ENCODE measurements around the gene SESN1. TPM values are rescaled to one million over a fixed set of nuclear protein-coding genes. Genes with fewer than 3 reads are reported as not detected.

SESN1 gene
- total and polyA plus RNA-seq, 2 donors (not counting 1 experiment from before 2014, with no cell fraction given) = 16.2 to 28.6 TPM

DNA sequence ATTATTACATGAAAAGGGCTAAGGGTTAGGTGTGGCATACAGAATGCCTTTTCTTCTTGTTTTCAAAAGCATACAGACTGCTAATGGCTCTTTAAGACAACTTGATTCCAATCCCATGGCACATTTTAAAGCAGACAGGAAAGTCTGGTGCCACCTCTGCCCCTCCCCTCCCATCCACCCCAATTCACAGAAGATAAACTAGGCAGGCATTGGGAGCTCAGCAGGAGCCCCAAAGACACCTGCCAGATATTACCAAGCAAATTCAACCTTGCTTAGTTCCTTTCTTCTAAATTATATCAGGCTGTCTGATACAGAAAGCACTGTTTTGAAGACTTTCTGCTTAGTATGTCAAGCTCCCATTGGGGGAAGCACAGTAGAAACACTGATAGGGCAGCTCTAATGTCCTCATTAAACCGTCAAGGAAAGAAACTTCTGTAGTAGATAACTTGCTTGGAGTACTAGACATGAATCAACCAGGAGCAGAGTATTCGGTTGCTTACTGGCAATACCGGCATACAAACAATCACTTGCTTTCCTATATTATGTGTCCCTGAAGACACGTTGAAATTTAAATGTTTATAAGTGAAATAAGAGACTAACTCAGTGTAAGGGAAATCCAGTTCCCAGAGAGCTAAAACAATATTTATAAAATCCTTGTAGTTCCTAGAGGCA lies 13.0 kb downstream of the SESN1 start:
- H3K4me3 Mint-ChIP-seq = no peak overlapping the region
- Histone ChIP-seq H3K27me3 (replicated peaks in 1 of 4; ENCODE audit: control extremely low read depth in 1 of 4, control insufficient read depth in 3 of 4, insufficient read depth in 4 of 4, low read length in 3 of 4) (no peaks in the 10 kb centered on the region), H2AFZ (ENCODE audit: insufficient read depth, low read depth, low read length, poor library complexity, severe bottlenecking) (no peak overlapping the region), H3K27ac (ENCODE audit: low read length in 2 of 2) (no peak overlapping the region), H3K4me2 (replicated peaks; ENCODE audit: low read depth, low read length, poor library complexity, severe bottlenecking) (no peak overlapping the region), H3K9ac (ENCODE audit: low read length) (no peak overlapping the region), H3K4me1 (ENCODE audit: control insufficient read depth in 2 of 2, insufficient read depth in 2 of 2, low read length in 2 of 2) (no peaks in the 10 kb centered on the region), H4K20me1 (ENCODE audit: control insufficient read depth, insufficient read depth, low read length, poor library complexity, severe bottlenecking) (no peaks in the 10 kb centered on the region), H3K79me2 (ENCODE audit: control insufficient read depth, insufficient read depth, low read length) (peaks cover 7% of the 10 kb centered on the region), H3K36me3 (replicated peaks in 1 of 2; ENCODE audit: control extremely low read depth in 1 of 2, control insufficient read depth in 1 of 2, extremely low read depth in 1 of 2, insufficient read depth in 2 of 2, low read length in 1 of 2) (no peaks in the 10 kb centered on the region), H3K9me3 (ENCODE audit: control extremely low read depth in 1 of 3, control insufficient read depth in 2 of 3, insufficient read depth in 1 of 3, low read length in 2 of 3) (no peaks in the 10 kb centered on the region), H3K4me3 (ENCODE audit: control extremely low read depth in 1 of 5, extremely low read depth in 1 of 5, insufficient read depth in 1 of 5, low read depth in 2 of 5, low read length in 4 of 5) (no peak overlapping the region)
- ChIA-PET CTCF (interaction anchor here (1.7 kb wide), 1 partner anchor 8 kb away, joined by 8 read pairs; no protein-coding TSS in a partner anchor), POLR2A (interaction anchor here (0.7 kb wide), 1 partner anchor 1435 kb away, joined by 3 read pairs; no protein-coding TSS in a partner anchor)
- 83% methylated on average over 1 of the region's 4 CpGs for WGBS (ENCODE audit: insufficient coverage)
- no peaks in the 10 kb centered on the region for H3K27me3 Mint-ChIP-seq
- DNase-seq (no peak), ATAC-seq (ENCODE audit: low read depth) (no peak)
- peaks cover 3% of the 10 kb centered on the region for H3K4me1 Mint-ChIP-seq
- intact Hi-C loops (cut with micrococcal nuclease) = no loop called here
- no peaks in the 10 kb centered on the region for H3K9me3 Mint-ChIP-seq (ENCODE audit: insufficient read depth)
- H3K27ac Mint-ChIP-seq = no peak overlapping the region
- TF ChIP-seq CTCF (IDR thresholded peaks at IDR 0.05) = no peak
- TF ChIP-seq EZH2 (IDR thresholded peaks at IDR 0.05; ENCODE audit: borderline replicate concordance, insufficient read depth, low read depth, low read length, poor library complexity, severe bottlenecking) = no peak

DNA sequence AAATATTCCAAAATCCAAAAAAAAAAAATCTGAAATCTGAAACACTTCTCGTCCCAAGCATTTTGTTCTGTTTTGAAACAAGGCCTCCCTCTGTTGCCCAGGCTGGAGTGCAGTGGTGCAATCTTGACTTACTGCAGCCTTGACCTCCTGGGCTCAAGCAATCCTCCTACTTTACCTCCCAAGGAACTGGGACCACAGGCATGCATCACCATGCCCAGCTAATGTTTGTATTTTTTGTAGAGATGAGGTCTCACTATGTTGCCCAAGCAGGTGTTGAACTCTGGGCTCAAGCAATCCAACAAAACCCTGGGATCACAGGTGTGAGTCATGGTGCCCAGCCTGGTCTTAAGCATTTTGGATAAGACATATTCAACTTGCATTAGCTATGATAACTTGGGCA lies 13.6 kb downstream of the SESN1 start:
- H3K27me3 ChIP-seq (replicated peaks in 1 of 4; ENCODE audit: control extremely low read depth in 1 of 4, control insufficient read depth in 3 of 4, insufficient read depth in 4 of 4, low read length in 3 of 4) = no peaks in the 10 kb centered on the region
- Mint-ChIP-seq H3K9me3 (ENCODE audit: insufficient read depth) (no peaks in the 10 kb centered on the region), H3K27me3 (no peaks in the 10 kb centered on the region), H3K4me3 (no peak overlapping the region), H3K27ac (no peak overlapping the region), H3K4me1 (peaks cover 3% of the 10 kb centered on the region)
- WGBS (ENCODE audit: insufficient coverage) = 36% methylated on average over 1 of the region's 1 CpG
- no peak overlapping the region for H3K27ac ChIP-seq (ENCODE audit: low read length in 2 of 2)
- intact Hi-C loops (cut with micrococcal nuclease) = no loop called here
- CTCF ChIA-PET = interaction anchor here (1.1 to 1.7 kb wide), 2 partner anchors 8 to 12 kb away, joined by 3 to 8 read pairs; no protein-coding TSS in a partner anchor
- no peak overlapping the region for H2AFZ ChIP-seq (ENCODE audit: insufficient read depth, low read depth, low read length, poor library complexity, severe bottlenecking)
- peaks cover 7% of the 10 kb centered on the region for H3K79me2 ChIP-seq (ENCODE audit: control insufficient read depth, insufficient read depth, low read length)
- H3K4me2 ChIP-seq (replicated peaks; ENCODE audit: low read depth, low read length, poor library complexity, severe bottlenecking) = no peak overlapping the region
- no peaks in the 10 kb centered on the region for H3K4me1 ChIP-seq (ENCODE audit: control insufficient read depth in 2 of 2, insufficient read depth in 2 of 2, low read length in 2 of 2)
- H3K4me3 ChIP-seq (ENCODE audit: control extremely low read depth in 1 of 5, extremely low read depth in 1 of 5, insufficient read depth in 1 of 5, low read depth in 2 of 5, low read length in 4 of 5) = no peak overlapping the region
- POLR2A ChIA-PET = interaction anchor here (0.7 kb wide), 1 partner anchor 1434 kb away, joined by 3 read pairs; no protein-coding TSS in a partner anchor
- no peak for TF ChIP-seq CTCF (IDR thresholded peaks at IDR 0.05)
- TF ChIP-seq EZH2 (IDR thresholded peaks at IDR 0.05; ENCODE audit: borderline replicate concordance, insufficient read depth, low read depth, low read length, poor library complexity, severe bottlenecking) = no peak
- no peaks in the 10 kb centered on the region for H3K9me3 ChIP-seq (ENCODE audit: control extremely low read depth in 1 of 3, control insufficient read depth in 2 of 3, insufficient read depth in 1 of 3, low read length in 2 of 3)
- no peaks in the 10 kb centered on the region for H4K20me1 ChIP-seq (ENCODE audit: control insufficient read depth, insufficient read depth, low read length, poor library complexity, severe bottlenecking)
- no peak overlapping the region for H3K9ac ChIP-seq (ENCODE audit: low read length)
- DNase-seq = no peak
- ATAC-seq (ENCODE audit: low read depth) = no peak
- no peaks in the 10 kb centered on the region for H3K36me3 ChIP-seq (replicated peaks in 1 of 2; ENCODE audit: control extremely low read depth in 1 of 2, control insufficient read depth in 1 of 2, extremely low read depth in 1 of 2, insufficient read depth in 2 of 2, low read length in 1 of 2)
